IMR-90 (cell line): ENCODE results near the gene OSBPL6. TPM values are rescaled to one million over a fixed set of nuclear protein-coding genes. Genes with fewer than 3 reads are reported as not detected.

Experiments
- ATAC-seq: fragments of 200-7000 bp; cut with Tn5 transposase; 2 replicates; pipeline ENCODE4 v1.9.1; 2020; ENCODE audit warnings: low read depth, mild to moderate bottlenecking, moderate library complexity
- BruUV-seq: library from RNA; stranded (reverse); fragments of 400-500 nt; replicated peaks from 2 replicates; lab custom pipeline; 2021; lab: Mats Ljungman, UMichigan
- CTCF ChIA-PET: fragments of 300-600 bp; formaldehyde crosslinking; extraction: SDS; loops from one replicate; lab custom pipeline; 2021; ENCODE audit warnings: antibody characterized with exemption; lab: Yijun Ruan, JAX
- POLR2A ChIA-PET: fragments of 300-600 bp; sonication (Branson Sonifier 250); formaldehyde crosslinking; loops from one replicate; lab custom pipeline; 2022; ENCODE audit warnings: antibody characterized with exemption; ENCODE audit not compliant: unreplicated experiment; lab: Charles Lee
- DNase-seq: peaks from one replicate; pipeline ENCODE4 v3.0.0; 2013
- H2AFZ ChIP-seq: replicated peaks from 2 replicates; pipeline ENCODE3; 2013; ENCODE audit warnings: low read length, mild to moderate bottlenecking; ENCODE audit not compliant: poor library complexity
- H2AK5ac ChIP-seq: 2 replicates; pipeline ENCODE4 v1.6.1; 2013; ENCODE audit warnings: low read depth, low read length, inconsistent platforms
- H2AK9ac ChIP-seq: replicated peaks from 2 replicates; pipeline ENCODE3; 2013; ENCODE audit warnings: mild to moderate bottlenecking, low read depth, low read length, moderate library complexity; ENCODE audit not compliant: poor library complexity
- H2BK120ac ChIP-seq: 2 replicates; pipeline ENCODE4 v1.6.1; 2013; ENCODE audit warnings: low read depth, low read length, inconsistent platforms
- H2BK15ac ChIP-seq: 3 replicates; pipeline ENCODE4 v1.6.1; 2013; ENCODE audit warnings: low read depth, low read length, inconsistent platforms
- H2BK20ac ChIP-seq: 2 replicates; pipeline ENCODE4 v1.6.1; 2013; ENCODE audit warnings: low read depth, mild to moderate bottlenecking, inconsistent platforms, low read length, moderate library complexity
- H2BK5ac ChIP-seq: 2 replicates; pipeline ENCODE4 v1.6.1; 2013; ENCODE audit warnings: mild to moderate bottlenecking, low read depth, low read length, inconsistent platforms; ENCODE audit not compliant: poor library complexity, severe bottlenecking
- H3K14ac ChIP-seq: replicated peaks from 2 replicates; pipeline ENCODE4 v1.6.1; 2013; ENCODE audit warnings: low read depth, low read length, inconsistent platforms
- H3K18ac ChIP-seq: 2 replicates; pipeline ENCODE4 v1.6.1; 2013; ENCODE audit warnings: low read depth, low read length, control low read depth
- H3K23ac ChIP-seq: 2 replicates; pipeline ENCODE4 v1.6.1; 2013; ENCODE audit warnings: low read depth, low read length, inconsistent platforms
- H3K27ac ChIP-seq: 2 replicates; pipeline ENCODE4 v1.5.1; 2013; ENCODE audit warnings: mild to moderate bottlenecking, control low read depth, low read length; ENCODE audit not compliant: insufficient read depth
- H3K27me3 ChIP-seq: 2 replicates; pipeline ENCODE4 v1.6.1; 2013; ENCODE audit warnings: low read length; ENCODE audit not compliant: control insufficient read depth, insufficient read depth
- H3K36me3 ChIP-seq: 2 replicates; pipeline ENCODE4 v1.6.1; 2013; ENCODE audit warnings: low read length, mixed read lengths; ENCODE audit not compliant: control insufficient read depth, insufficient read depth
- H3K4ac ChIP-seq: 2 replicates; pipeline ENCODE4 v1.6.1; 2013; ENCODE audit warnings: low read depth, low read length, inconsistent platforms
- H3K4me1 ChIP-seq: 2 replicates; pipeline ENCODE4 v1.6.1; 2013; ENCODE audit warnings: low read length, mixed read lengths; ENCODE audit not compliant: control insufficient read depth, insufficient read depth
- H3K4me2 ChIP-seq: 2 replicates; pipeline ENCODE4 v1.6.1; 2013; ENCODE audit warnings: low read depth, mild to moderate bottlenecking, control low read depth, low read length, moderate library complexity
- H3K4me3 ChIP-seq: 2 replicates; pipeline ENCODE4 v1.5.1; 2013; ENCODE audit warnings: low read depth, mild to moderate bottlenecking, control low read depth, low read length, moderate library complexity; ENCODE audit not compliant: insufficient read depth
- H3K56ac ChIP-seq: 2 replicates; pipeline ENCODE4 v1.6.1; 2013; ENCODE audit warnings: low read length, inconsistent platforms; ENCODE audit not compliant: insufficient read depth; ENCODE audit errors: extremely low read depth
- H3K79me1 ChIP-seq, 2 experiments: 2 replicates each; pipeline ENCODE4 v1.6.1; 2013; ENCODE audit warnings: low read length in 2 of 2, inconsistent platforms in 1 of 2, low read depth in 1 of 2
- H3K9ac ChIP-seq: 2 replicates; pipeline ENCODE4 v1.6.1; 2013; ENCODE audit warnings: low read depth, low read length, control low read depth
- H3K9me1 ChIP-seq: 2 replicates; pipeline ENCODE4 v1.6.1; 2013; ENCODE audit warnings: low read length, inconsistent platforms; ENCODE audit not compliant: insufficient read depth
- H3K9me3 ChIP-seq: 2 replicates; pipeline ENCODE4 v1.6.1; 2013; ENCODE audit warnings: low read length; ENCODE audit not compliant: control insufficient read depth, insufficient read depth
- H4K20me1 ChIP-seq: 2 replicates; pipeline ENCODE4 v1.6.1; 2013; ENCODE audit warnings: low read length, inconsistent platforms; ENCODE audit not compliant: insufficient read depth
- H4K5ac ChIP-seq: 2 replicates; pipeline ENCODE4 v1.6.1; 2013; ENCODE audit warnings: mild to moderate bottlenecking, low read depth, low read length, control low read depth
- H4K8ac ChIP-seq, 2 experiments: 2 replicates each; pipeline ENCODE4 v1.6.1; 2013; ENCODE audit warnings: low read depth in 2 of 2, low read length in 2 of 2, control low read depth in 1 of 2, inconsistent platforms in 1 of 2
- H4K91ac ChIP-seq: 2 replicates; pipeline ENCODE4 v1.6.1; 2013; ENCODE audit warnings: low read depth, low read length, inconsistent platforms; ENCODE audit not compliant: insufficient read depth
- CTCF ChIP-seq: conservative IDR thresholded peaks from 2 replicates; pipeline ENCODE4 v1.5.1; 2012; ENCODE audit warnings: mild to moderate bottlenecking, low read depth, low read length, improper control_type of control experiment
- RCOR1 ChIP-seq: IDR thresholded peaks from 2 replicates; pipeline ENCODE4 v1.6.1; 2012; ENCODE audit warnings: mild to moderate bottlenecking, low read length, improper control_type of control experiment; ENCODE audit not compliant: insufficient replicate concordance
- WGBS, 2 experiments: methylation state at CpG; one replicate each; pipeline versions ENCODE4 v1.1.5 to v1.1.7; 2013; ENCODE audit warnings: missing lambda C conversion rate in 2 of 2; ENCODE audit not compliant: insufficient read length in 1 of 2; ENCODE audit errors: extremely low coverage in 2 of 2; 5-methylcytosine and 5-hydroxymethylcytosine counted together
- dilution Hi-C: fragments of 300-500 bp; cut with HindIII; formaldehyde crosslinking; loops from one replicate; pipeline ENCODE4 v1.14.3; 2018; ENCODE audit warnings: low sequenced_read_pairs; ENCODE audit not compliant: unreplicated experiment
- in situ Hi-C: fragments of 300-500 bp; cut with MboI; formaldehyde crosslinking; loops from 3 replicates; pipeline ENCODE4 v1.14.3; 2019; ENCODE audit warnings: low sequenced_read_pairs, inconsistent platforms, mixed read lengths
- intact Hi-C: fragments of 100-400 bp; cut with micrococcal nuclease; formaldehyde crosslinking; loops from 2 replicates; pipeline ENCODE4 v1.10.0; 2022
- polyA plus RNA-seq, 3 experiments: library from polyadenylated mRNA; depleted of rRNA; stranded (reverse); fragments of >200 nt; gene quantifications; 2 replicates each; pipeline ENCODE4 v1.2.3, GENCODE V29; 2012; ENCODE audit warnings: low replicate concordance in 1 of 3
- total RNA-seq: library from RNA; depleted of rRNA; stranded (reverse); fragments of >200 nt; gene quantifications from 2 replicates; pipeline ENCODE4 v1.2.3, GENCODE V29; 2012

OSBPL6 gene
- total and polyA plus RNA-seq, 2 of the 4 experiments (the other 2 are of a cell fraction), result 3.2 to 3.7 TPM

GRCh38 chr2:178297091-178297411, 102.7 kb downstream of the OSBPL6 start:
- intact Hi-C loops, result no loop called here

More at GRCh38 chr2:178297091-178297411, 102.7 kb downstream of the OSBPL6 start:
- in situ Hi-C loops (no loop called here), dilution Hi-C loops (no loop called here)
- no CpG with 5 or more reads among the region's 1 CpG for WGBS, 2 experiments
- no peak overlapping the region for H3K9ac ChIP-seq
- H3K36me3 ChIP-seq, result no peaks in the 10 kb centered on the region
- H3K4me1 ChIP-seq, result 0 out of 2 replicates have a peak, but pooled peaks cover 1% of the 10 kb centered on the region
- no peak overlapping the region for H2BK120ac ChIP-seq
- no peak for DNase-seq
- no peak overlapping the region for H2BK5ac ChIP-seq
- no peak overlapping the region for H2BK20ac ChIP-seq
- H4K5ac ChIP-seq, result no peak overlapping the region
- no peak overlapping the region for H2AK5ac ChIP-seq
- no peak overlapping the region for H2AFZ ChIP-seq
- H2AK9ac ChIP-seq, result no peak overlapping the region
- CTCF ChIA-PET, result no interaction called here
- H3K79me1 ChIP-seq, result no peaks in the 10 kb centered on the region
- no TSS peak for BruUV-seq
- H3K4ac ChIP-seq, result no peak overlapping the region
- H3K4me2 ChIP-seq, result no peak overlapping the region
- no peak overlapping the region for H3K14ac ChIP-seq
- H3K27me3 ChIP-seq, result no peaks in the 10 kb centered on the region
- H3K18ac ChIP-seq, result no peak overlapping the region
- no peaks in the 10 kb centered on the region for H4K20me1 ChIP-seq
- H4K91ac ChIP-seq, result no peak overlapping the region
- H3K23ac ChIP-seq, result no peak overlapping the region
- H4K8ac ChIP-seq, result no peak overlapping the region
- no peak overlapping the region for H3K27ac ChIP-seq
- no peak overlapping the region for H2BK15ac ChIP-seq
- no peak overlapping the region for H3K56ac ChIP-seq
- no peak overlapping the region for H3K4me3 ChIP-seq
- POLR2A ChIA-PET, result no interaction called here
- H3K9me3 ChIP-seq, result no peaks in the 10 kb centered on the region
- TF ChIP-seq RCOR1 (no peak), CTCF (no peak)
- 0 out of 2 replicates have a peak, but pooled peaks cover 4% of the 10 kb centered on the region for H3K9me1 ChIP-seq
- ATAC-seq, result no peak
